RWPE1 (cell line): Measurements from ENCODE around the gene PSMD1.

ENCODE experiments used
- CTCF ChIA-PET: fragments of 350-600 bp; sonication (Branson Sonifier 250); formaldehyde crosslinking; extraction: SDS; loops from one replicate; lab custom pipeline; 2021; lab: Yijun Ruan, JAX
- POLR2A ChIA-PET: fragments of 400-600 bp; formaldehyde crosslinking; extraction: SDS; loops from one replicate; lab custom pipeline; 2020; ENCODE audit warnings: antibody characterized with exemption; ENCODE audit not compliant: low non-redundant PET; lab: Yijun Ruan, JAX
- DNase-seq: peaks from one replicate; pipeline ENCODE4 v3.0.0; 2012; ENCODE audit warnings: low spot score
- H3K27ac ChIP-seq: fragments of 450-650 bp; 2 replicates; pipeline ENCODE4 v1.5.1; 2017
- CTCF ChIP-seq: fragments of 450-650 bp; conservative IDR thresholded peaks from 2 replicates; pipeline ENCODE4 v1.5.1; 2017; ENCODE audit warnings: low read depth, mild to moderate bottlenecking

The PSMD1 gene

DNA sequence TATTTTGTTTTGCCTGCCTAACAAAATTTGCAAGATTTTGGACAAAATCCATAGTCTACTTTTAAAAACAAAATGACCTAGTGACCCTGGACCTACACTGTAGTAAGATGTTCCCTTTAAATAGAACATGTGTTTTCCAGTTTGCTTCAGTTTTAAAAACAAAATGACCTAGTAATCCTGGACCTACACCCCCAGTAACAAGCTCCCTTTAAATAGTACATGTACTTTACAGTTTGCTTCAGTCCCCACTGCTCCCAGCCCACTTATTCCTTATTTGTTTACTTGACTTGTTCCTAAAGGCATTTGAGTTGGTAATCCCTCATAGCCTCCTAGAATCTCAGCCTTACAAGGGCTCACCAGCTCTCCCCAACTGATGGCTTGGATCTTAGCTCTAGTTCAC lies 102.6 kb downstream of the PSMD1 start:
- no peak for DNase-seq
- CTCF ChIA-PET: no interaction called here
- no peak for TF ChIP-seq CTCF
- H3K27ac ChIP-seq: no peak overlapping the region
- POLR2A ChIA-PET: no interaction called here

- CTCF ChIA-PET: interaction anchor here (0.6 kb wide), 1 partner anchor 67 kb away, joined by 3 read pairs; no protein-coding TSS in a partner anchor
- no peak overlapping the region for H3K27ac ChIP-seq
- no peak for TF ChIP-seq CTCF
These were observed 104.0 kb downstream of the PSMD1 start for GRCh38 chr2:231160701-231161100.

DNA sequence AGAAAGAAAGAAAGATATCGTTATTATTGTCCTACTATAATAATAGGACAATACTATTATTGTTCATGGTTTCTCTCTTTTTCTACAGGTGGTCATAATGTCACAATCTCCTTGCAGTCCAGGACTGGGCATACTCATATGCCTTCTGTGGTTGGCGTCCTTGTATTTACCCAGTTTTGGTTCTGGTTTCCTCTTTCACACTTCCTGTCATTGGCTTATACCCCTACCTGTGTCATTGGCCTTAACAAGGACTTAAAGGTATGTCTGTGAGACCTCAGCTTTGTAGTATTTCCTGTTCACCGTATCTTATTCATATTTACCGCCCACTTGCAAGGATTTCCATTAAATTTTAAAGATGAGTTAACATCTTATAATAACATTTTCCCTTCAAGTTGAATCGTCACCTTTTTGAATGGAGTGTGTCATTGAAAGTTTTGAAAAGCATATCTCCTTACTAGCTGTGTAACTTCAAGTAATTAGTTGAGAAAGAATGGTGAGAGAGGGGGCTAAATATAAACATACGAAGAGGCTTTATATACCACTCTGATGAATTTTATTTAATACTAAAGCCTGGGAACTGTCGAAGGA lies 104.7 kb downstream of the PSMD1 start:
- no peak for TF ChIP-seq CTCF
- ChIA-PET POLR2A (no interaction called here), CTCF (no interaction called here)
- DNase-seq: no peak
- H3K27ac ChIP-seq: no peak overlapping the region

More at GRCh38 chr2:231160701-231161100, 104.0 kb downstream of the PSMD1 start:
- POLR2A ChIA-PET: no interaction called here
- no peak for DNase-seq

DNA sequence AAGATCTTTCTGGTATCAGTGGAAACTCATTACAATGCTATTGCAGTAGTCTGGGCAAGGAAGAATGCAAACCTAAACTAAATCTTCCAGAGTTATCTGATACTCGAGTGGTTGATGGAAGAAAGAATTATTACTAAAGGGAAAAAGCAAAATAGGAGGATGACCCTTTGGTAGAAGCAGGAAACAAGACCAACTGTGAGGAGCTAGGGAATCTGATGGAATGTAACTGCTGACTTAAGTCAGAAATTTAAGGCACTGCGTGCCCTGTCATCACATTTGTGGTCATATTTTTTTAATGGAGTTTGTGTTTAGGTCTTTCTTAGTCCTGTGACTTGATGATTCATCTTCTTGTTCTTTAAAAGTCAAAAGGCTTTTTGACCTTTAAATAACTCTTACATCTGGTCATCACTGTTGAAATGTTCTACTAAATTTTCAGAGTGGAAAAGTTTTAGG lies 105.2 kb downstream of the PSMD1 start:
- ChIA-PET CTCF (no interaction called here), POLR2A (no interaction called here)
- no peak for DNase-seq
- TF ChIP-seq CTCF: no peak
- H3K27ac ChIP-seq: no peak overlapping the region

GRCh38 chr2:231163011-231163410 lies 106.3 kb downstream of the PSMD1 start:
- ChIA-PET CTCF (interaction anchor here (0.6 kb wide), 1 partner anchor 181 kb away, joined by 6 read pairs; no protein-coding TSS in a partner anchor), POLR2A (no interaction called here)
- no peak for TF ChIP-seq CTCF
- no peak for DNase-seq
- H3K27ac ChIP-seq: no peak overlapping the region

DNA sequence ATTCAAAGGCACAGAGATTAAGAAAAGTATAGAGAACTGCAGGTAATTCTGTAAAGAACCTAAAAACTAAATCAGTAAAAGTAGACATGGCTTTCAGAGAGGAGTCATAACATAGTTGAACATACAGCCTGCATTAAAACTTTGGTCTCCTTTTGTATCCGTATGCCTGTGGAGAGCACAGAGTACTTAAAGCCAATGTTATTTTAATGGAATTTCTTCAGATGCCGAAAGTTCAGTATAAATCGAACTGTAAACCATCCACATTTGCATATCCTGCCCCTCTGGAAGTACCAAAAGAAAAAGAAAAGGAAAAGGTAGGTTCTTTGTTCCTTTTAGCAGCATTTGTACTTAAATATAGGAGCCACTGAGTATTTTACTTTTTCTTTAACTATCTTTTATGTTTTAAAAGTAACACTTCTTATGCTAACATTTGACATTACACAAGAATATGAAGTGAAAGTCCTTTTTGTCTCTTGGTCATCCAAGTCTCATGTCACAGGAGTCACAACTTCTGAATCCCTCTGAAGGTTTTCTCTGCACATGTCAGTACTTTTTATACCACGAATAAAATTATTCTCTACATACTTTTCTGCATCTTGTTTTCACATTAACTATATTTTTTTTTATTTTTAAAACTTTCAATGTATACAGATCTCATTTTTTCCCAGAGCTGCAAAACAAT lies 106.9 kb downstream of the PSMD1 start:
- ChIA-PET CTCF (interaction anchor here (0.6 to 1.1 kb wide), 2 partner anchors 63 to 181 kb away, joined by 3 to 6 read pairs; no protein-coding TSS in a partner anchor), POLR2A (no interaction called here)
- no peak overlapping the region for H3K27ac ChIP-seq
- no peak for DNase-seq
- TF ChIP-seq CTCF: no peak
